Measurements from ENCODE around the gene ORC4.

Gene ORC4

GRCh38 chr2:148032215-148032614 lies 11.7 kb upstream of the ORC4 start:
- H3K79me2 ChIP-seq (ENCODE audit: control insufficient read depth, insufficient read depth, low read length, poor library complexity): no peaks in the 10 kb centered on the region
- no peak overlapping the region for H3K4ac ChIP-seq (ENCODE audit: low read depth, low read length)
- no peak overlapping the region for H2BK120ac ChIP-seq (ENCODE audit: insufficient read depth, low read length, poor library complexity)
- no peaks in the 10 kb centered on the region for H3K4me1 ChIP-seq (ENCODE audit: control insufficient read depth in 1 of 2, insufficient read depth in 2 of 2, low read length in 2 of 2)
- no peak overlapping the region for H3K4me2 ChIP-seq (ENCODE audit: low read length)
- H2AFZ ChIP-seq (ENCODE audit: insufficient read depth, low read length, poor library complexity): no peak overlapping the region
- no peak overlapping the region for H2AK5ac ChIP-seq (ENCODE audit: low read length)
- H4K8ac ChIP-seq (ENCODE audit: low read depth, low read length): no peak overlapping the region
- no peak overlapping the region for H3K9ac ChIP-seq (ENCODE audit: low read length)
- H3K27me3 ChIP-seq (ENCODE audit: insufficient read depth, low read length): no peaks in the 10 kb centered on the region
- no peak overlapping the region for H3K18ac ChIP-seq (ENCODE audit: low read length)
- no peak overlapping the region for H4K91ac ChIP-seq (ENCODE audit: low read depth, low read length)
- no CpG with 5 or more reads among the region's 4 CpGs for WGBS (ENCODE audit: extremely low coverage, insufficient coverage, insufficient read length)
- H3K9me3 ChIP-seq (ENCODE audit: insufficient read depth, low read depth, low read length): no peaks in the 10 kb centered on the region
- no peak overlapping the region for H3K27ac ChIP-seq (ENCODE audit: low read depth, low read length)
- H2BK5ac ChIP-seq (ENCODE audit: low read depth, low read length, poor library complexity): no peak overlapping the region
- H4K12ac ChIP-seq (ENCODE audit: low read depth, low read length): no peak overlapping the region
- H3K4me3 ChIP-seq (ENCODE audit: low read depth, low read length): no peak overlapping the region
- H3K79me1 ChIP-seq (ENCODE audit: low read length): no peaks in the 10 kb centered on the region
- DNase-seq: no peak
- no peak overlapping the region for H3K23ac ChIP-seq (ENCODE audit: low read length)
- H3K14ac ChIP-seq (ENCODE audit: low read length): no peak overlapping the region
- no peaks in the 10 kb centered on the region for H3K36me3 ChIP-seq (ENCODE audit: control insufficient read depth in 1 of 2, insufficient read depth in 2 of 2, low read length in 2 of 2)
- H2BK12ac ChIP-seq (ENCODE audit: low read length): no peak overlapping the region

GRCh38 chr2:148031152-148031551 lies 10.6 kb upstream of the ORC4 start:
- H2AK5ac ChIP-seq (ENCODE audit: low read length): no peak overlapping the region
- H4K12ac ChIP-seq (ENCODE audit: low read depth, low read length): no peak overlapping the region
- no peaks in the 10 kb centered on the region for H3K36me3 ChIP-seq (ENCODE audit: control insufficient read depth in 1 of 2, insufficient read depth in 2 of 2, low read length in 2 of 2)
- H2BK12ac ChIP-seq (ENCODE audit: low read length): no peak overlapping the region
- H3K79me2 ChIP-seq (ENCODE audit: control insufficient read depth, insufficient read depth, low read length, poor library complexity): no peaks in the 10 kb centered on the region
- H3K27me3 ChIP-seq (ENCODE audit: insufficient read depth, low read length): no peaks in the 10 kb centered on the region
- no peak overlapping the region for H3K4me3 ChIP-seq (ENCODE audit: low read depth, low read length)
- no peaks in the 10 kb centered on the region for H3K9me3 ChIP-seq (ENCODE audit: insufficient read depth, low read depth, low read length)
- H2BK5ac ChIP-seq (ENCODE audit: low read depth, low read length, poor library complexity): no peak overlapping the region
- no peak overlapping the region for H4K91ac ChIP-seq (ENCODE audit: low read depth, low read length)
- no peaks in the 10 kb centered on the region for H3K4me1 ChIP-seq (ENCODE audit: control insufficient read depth in 1 of 2, insufficient read depth in 2 of 2, low read length in 2 of 2)
- H3K79me1 ChIP-seq (ENCODE audit: low read length): no peaks in the 10 kb centered on the region
- no peak overlapping the region for H2AFZ ChIP-seq (ENCODE audit: insufficient read depth, low read length, poor library complexity)
- no peak overlapping the region for H4K8ac ChIP-seq (ENCODE audit: low read depth, low read length)
- no peak for DNase-seq
- H3K4ac ChIP-seq (ENCODE audit: low read depth, low read length): no peak overlapping the region
- H3K9ac ChIP-seq (ENCODE audit: low read length): no peak overlapping the region
- no peak overlapping the region for H3K4me2 ChIP-seq (ENCODE audit: low read length)
- no peak overlapping the region for H3K18ac ChIP-seq (ENCODE audit: low read length)
- H3K23ac ChIP-seq (ENCODE audit: low read length): no peak overlapping the region
- H2BK120ac ChIP-seq (ENCODE audit: insufficient read depth, low read length, poor library complexity): no peak overlapping the region
- no peak overlapping the region for H3K14ac ChIP-seq (ENCODE audit: low read length)
- no peak overlapping the region for H3K27ac ChIP-seq (ENCODE audit: low read depth, low read length)

- WGBS (ENCODE audit: extremely low coverage, insufficient coverage, insufficient read length): no CpG with 5 or more reads among the region's 1 CpG
- Histone ChIP-seq H4K91ac (ENCODE audit: low read depth, low read length) (no peak overlapping the region), H3K9ac (ENCODE audit: low read length) (no peak overlapping the region)
These were observed 8.2 kb upstream of the ORC4 start for GRCh38 chr2:148028781-148029180.

GRCh38 chr2:148027822-148028221 lies 7.3 kb upstream of the ORC4 start:
- no peak overlapping the region for H3K4me2 ChIP-seq (ENCODE audit: low read length)
- no peak for DNase-seq
- H3K27me3 ChIP-seq (ENCODE audit: insufficient read depth, low read length): no peaks in the 10 kb centered on the region
- no peaks in the 10 kb centered on the region for H3K79me1 ChIP-seq (ENCODE audit: low read length)
- no peaks in the 10 kb centered on the region for H3K36me3 ChIP-seq (ENCODE audit: control insufficient read depth in 1 of 2, insufficient read depth in 2 of 2, low read length in 2 of 2)
- no peaks in the 10 kb centered on the region for H3K79me2 ChIP-seq (ENCODE audit: control insufficient read depth, insufficient read depth, low read length, poor library complexity)
- no peak overlapping the region for H3K4ac ChIP-seq (ENCODE audit: low read depth, low read length)
- H3K14ac ChIP-seq (ENCODE audit: low read length): no peak overlapping the region
- H3K9ac ChIP-seq (ENCODE audit: low read length): no peak overlapping the region
- H3K27ac ChIP-seq (ENCODE audit: low read depth, low read length): no peak overlapping the region
- H2AFZ ChIP-seq (ENCODE audit: insufficient read depth, low read length, poor library complexity): no peak overlapping the region
- no peaks in the 10 kb centered on the region for H3K9me3 ChIP-seq (ENCODE audit: insufficient read depth, low read depth, low read length)
- WGBS (ENCODE audit: extremely low coverage, insufficient coverage, insufficient read length): no CpG with 5 or more reads among the region's 1 CpG
- H3K23ac ChIP-seq (ENCODE audit: low read length): no peak overlapping the region
- H3K4me1 ChIP-seq (ENCODE audit: control insufficient read depth in 1 of 2, insufficient read depth in 2 of 2, low read length in 2 of 2): no peaks in the 10 kb centered on the region
- H3K4me3 ChIP-seq (ENCODE audit: low read depth, low read length): no peak overlapping the region
- no peak overlapping the region for H2BK5ac ChIP-seq (ENCODE audit: low read depth, low read length, poor library complexity)
- H4K91ac ChIP-seq (ENCODE audit: low read depth, low read length): no peak overlapping the region
- H2AK5ac ChIP-seq (ENCODE audit: low read length): no peak overlapping the region
- H4K8ac ChIP-seq (ENCODE audit: low read depth, low read length): no peak overlapping the region
- no peak overlapping the region for H2BK120ac ChIP-seq (ENCODE audit: insufficient read depth, low read length, poor library complexity)
- no peak overlapping the region for H3K18ac ChIP-seq (ENCODE audit: low read length)
- no peak overlapping the region for H4K12ac ChIP-seq (ENCODE audit: low read depth, low read length)
- no peak overlapping the region for H2BK12ac ChIP-seq (ENCODE audit: low read length)

More at GRCh38 chr2:148028781-148029180, 8.2 kb upstream of the ORC4 start:
- Histone ChIP-seq H3K4me1 (ENCODE audit: control insufficient read depth in 1 of 2, insufficient read depth in 2 of 2, low read length in 2 of 2) (no peaks in the 10 kb centered on the region), H3K79me1 (ENCODE audit: low read length) (no peaks in the 10 kb centered on the region), H3K4me3 (ENCODE audit: low read depth, low read length) (no peak overlapping the region), H3K14ac (ENCODE audit: low read length) (no peak overlapping the region), H4K12ac (ENCODE audit: low read depth, low read length) (no peak overlapping the region), H3K27me3 (ENCODE audit: insufficient read depth, low read length) (no peaks in the 10 kb centered on the region), H3K27ac (ENCODE audit: low read depth, low read length) (no peak overlapping the region), H3K4ac (ENCODE audit: low read depth, low read length) (no peak overlapping the region), H3K36me3 (ENCODE audit: control insufficient read depth in 1 of 2, insufficient read depth in 2 of 2, low read length in 2 of 2) (no peaks in the 10 kb centered on the region), H2BK5ac (ENCODE audit: low read depth, low read length, poor library complexity) (no peak overlapping the region), H2BK120ac (ENCODE audit: insufficient read depth, low read length, poor library complexity) (no peak overlapping the region), H2AFZ (ENCODE audit: insufficient read depth, low read length, poor library complexity) (no peak overlapping the region), H2AK5ac (ENCODE audit: low read length) (no peak overlapping the region), H2BK12ac (ENCODE audit: low read length) (no peak overlapping the region), H3K18ac (ENCODE audit: low read length) (no peak overlapping the region), H3K9me3 (ENCODE audit: insufficient read depth, low read depth, low read length) (no peaks in the 10 kb centered on the region), H3K4me2 (ENCODE audit: low read length) (no peak overlapping the region), H4K8ac (ENCODE audit: low read depth, low read length) (no peak overlapping the region), H3K79me2 (ENCODE audit: control insufficient read depth, insufficient read depth, low read length, poor library complexity) (no peaks in the 10 kb centered on the region), H3K23ac (ENCODE audit: low read length) (no peak overlapping the region)
- no peak for DNase-seq

All from trophoblast cell (in vitro differentiated cells and primary cell).